Natural killer cell (primary cell): Measurements from ENCODE around the gene IFT27. TPM values are rescaled to one million over a fixed set of nuclear protein-coding genes. Genes with fewer than 3 reads are reported as not detected.

Source experiments
- ATAC-seq, 3 donors: fragments of 150-1000 bp in 2 of 3; fragments of 200-7000 bp in 1 of 3; cut with Tn5 transposase; 1 replicate in 1 of 3; 2 replicates in 2 of 3; pipeline ENCODE4 v1.10.0; 2021; ENCODE audit warnings: mild to moderate bottlenecking in 2 of 3, moderate library complexity in 2 of 3
- DNase-seq, 2 donors: peaks; one replicate each; pipeline versions ENCODE4 v3.0.0 to v3.0.0-alpha.2; 2013 to 2021; ENCODE audit warnings: mixed read lengths in 1 of 2
- H3K27ac ChIP-seq: one replicate; pipeline ENCODE4 v1.5.1; 2013; ENCODE audit warnings: mild to moderate bottlenecking, low read length
- H3K27me3 ChIP-seq: one replicate; pipeline ENCODE4 v1.6.1; 2013; ENCODE audit warnings: low read length; ENCODE audit not compliant: control insufficient read depth, insufficient read depth
- H3K36me3 ChIP-seq: one replicate; pipeline ENCODE4 v1.6.1; 2013; ENCODE audit warnings: low read length; ENCODE audit not compliant: control insufficient read depth, insufficient read depth
- H3K4me1 ChIP-seq: one replicate; pipeline ENCODE4 v1.6.1; 2013; ENCODE audit warnings: low read length; ENCODE audit not compliant: control insufficient read depth, insufficient read depth
- H3K4me3 ChIP-seq: one replicate; pipeline ENCODE4 v1.5.1; 2013; ENCODE audit warnings: low read length
- H3K9me3 ChIP-seq: one replicate; pipeline ENCODE4 v1.6.1; 2013; ENCODE audit warnings: low read length; ENCODE audit not compliant: control insufficient read depth, insufficient read depth
- H3K27ac Mint-ChIP-seq, 2 donors: one replicate each; pipeline ENCODE4 v1.8.0; 2022; ENCODE audit warnings: mild to moderate bottlenecking in 2 of 2, mixed read lengths in 2 of 2, moderate library complexity in 1 of 2
- H3K27me3 Mint-ChIP-seq, 2 donors: one replicate each; pipeline ENCODE4 v1.8.0; 2022; ENCODE audit warnings: low read depth in 2 of 2, mixed read lengths in 2 of 2
- H3K36me3 Mint-ChIP-seq: one replicate; pipeline ENCODE4 v1.8.0; 2022; ENCODE audit warnings: mixed read lengths
- H3K4me1 Mint-ChIP-seq, 2 donors: one replicate each; pipeline ENCODE4 v1.8.0; 2022; ENCODE audit warnings: mixed read lengths in 2 of 2
- H3K4me3 Mint-ChIP-seq: one replicate; pipeline ENCODE4 v1.8.0; 2022; ENCODE audit warnings: mild to moderate bottlenecking, moderate library complexity, mixed read lengths
- H3K9me3 Mint-ChIP-seq, 2 donors: one replicate each; pipeline ENCODE4 v1.8.0; 2022; ENCODE audit warnings: mixed read lengths in 2 of 2
- WGBS: methylation state at CpG from one replicate; pipeline ENCODE4 v1.1.7; 2013; ENCODE audit warnings: missing lambda C conversion rate; ENCODE audit not compliant: insufficient coverage; 5-methylcytosine and 5-hydroxymethylcytosine counted together
- intact Hi-C: fragments of 100-400 bp; cut with micrococcal nuclease; formaldehyde crosslinking; loops from one replicate; pipeline ENCODE4 v1.14.2; 2022
- total RNA-seq, 4 donors: library from RNA; stranded (reverse); fragments of 120-200 nt in 1 of 4; gene quantifications; one replicate each; pipeline versions ENCODE4 v1.2.3 to v1.2.4, GENCODE V29; 2013 to 2022
- TF ChIP-seq, protein P1 (sequence below): fragments of 200-600 bp; IDR thresholded peaks from one replicate; pipeline ENCODE4 v1.8.0; 2022; ENCODE audit warnings: antibody characterized with exemption

IFT27 gene
- total RNA-seq, 3 donors from 2014 or later (not counting 1 experiment from before 2014, with no cell fraction given): 16.5 to 30.1 (median 27.1) TPM

GRCh38 chr22:36758792-36759271, 17.1 kb downstream of the IFT27 start:
- Mint-ChIP-seq H3K27ac (no peak overlapping the region), H3K4me3 (no peak overlapping the region), H3K27me3 (peaks cover 0 to 8% of the 10 kb centered on the region in 2 donors), H3K9me3 (no peaks in the 10 kb centered on the region), H3K36me3 (no peaks in the 10 kb centered on the region), H3K4me1 (peaks cover 5 to 7% of the 10 kb centered on the region in 2 donors)
- TF ChIP-seq, protein P1, sequence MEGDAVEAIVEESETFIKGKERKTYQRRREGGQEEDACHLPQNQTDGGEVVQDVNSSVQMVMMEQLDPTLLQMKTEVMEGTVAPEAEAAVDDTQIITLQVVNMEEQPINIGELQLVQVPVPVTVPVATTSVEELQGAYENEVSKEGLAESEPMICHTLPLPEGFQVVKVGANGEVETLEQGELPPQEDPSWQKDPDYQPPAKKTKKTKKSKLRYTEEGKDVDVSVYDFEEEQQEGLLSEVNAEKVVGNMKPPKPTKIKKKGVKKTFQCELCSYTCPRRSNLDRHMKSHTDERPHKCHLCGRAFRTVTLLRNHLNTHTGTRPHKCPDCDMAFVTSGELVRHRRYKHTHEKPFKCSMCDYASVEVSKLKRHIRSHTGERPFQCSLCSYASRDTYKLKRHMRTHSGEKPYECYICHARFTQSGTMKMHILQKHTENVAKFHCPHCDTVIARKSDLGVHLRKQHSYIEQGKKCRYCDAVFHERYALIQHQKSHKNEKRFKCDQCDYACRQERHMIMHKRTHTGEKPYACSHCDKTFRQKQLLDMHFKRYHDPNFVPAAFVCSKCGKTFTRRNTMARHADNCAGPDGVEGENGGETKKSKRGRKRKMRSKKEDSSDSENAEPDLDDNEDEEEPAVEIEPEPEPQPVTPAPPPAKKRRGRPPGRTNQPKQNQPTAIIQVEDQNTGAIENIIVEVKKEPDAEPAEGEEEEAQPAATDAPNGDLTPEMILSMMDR: no peak
- no peak for DNase-seq
- Histone ChIP-seq H3K4me1 (no peaks in the 10 kb centered on the region), H3K9me3 (no peaks in the 10 kb centered on the region), H3K36me3 (peaks cover 2% of the 10 kb centered on the region), H3K4me3 (no peak overlapping the region), H3K27me3 (peaks cover 3% of the 10 kb centered on the region), H3K27ac (no peak overlapping the region)
- no peak for ATAC-seq
- intact Hi-C loops: no loop called here
- WGBS: 91% methylated on average over 15 of the region's 15 CpGs

- Mint-ChIP-seq H3K27ac (no peak overlapping the region), H3K4me3 (no peak overlapping the region), H3K4me1 (peaks cover 5 to 7% of the 10 kb centered on the region in 2 donors), H3K36me3 (no peaks in the 10 kb centered on the region), H3K27me3 (peaks cover 9 to 14% of the 10 kb centered on the region in 2 donors), H3K9me3 (no peaks in the 10 kb centered on the region)
- WGBS: 73% methylated on average over 18 of the region's 19 CpGs
- intact Hi-C loops: loop anchor here (1.0 kb wide), 1 partner anchor 221 kb away; no protein-coding TSS in a partner anchor
- no peak overlapping the region for H3K4me3 ChIP-seq
- peak; percentile 82 to 96 (median 91) for ATAC-seq
- TF ChIP-seq, protein P1: peak; percentile 74
- peaks cover 2% of the 10 kb centered on the region for H3K36me3 ChIP-seq
- DNase-seq: peak; percentile 67 to 80
- H3K9me3 ChIP-seq: no peaks in the 10 kb centered on the region
- H3K4me1 ChIP-seq: no peaks in the 10 kb centered on the region
- peaks cover 3% of the 10 kb centered on the region for H3K27me3 ChIP-seq
- H3K27ac ChIP-seq: no peak overlapping the region
Measured at GRCh38 chr22:36757668-36758211, 18.2 kb downstream of the IFT27 start.

DNA sequence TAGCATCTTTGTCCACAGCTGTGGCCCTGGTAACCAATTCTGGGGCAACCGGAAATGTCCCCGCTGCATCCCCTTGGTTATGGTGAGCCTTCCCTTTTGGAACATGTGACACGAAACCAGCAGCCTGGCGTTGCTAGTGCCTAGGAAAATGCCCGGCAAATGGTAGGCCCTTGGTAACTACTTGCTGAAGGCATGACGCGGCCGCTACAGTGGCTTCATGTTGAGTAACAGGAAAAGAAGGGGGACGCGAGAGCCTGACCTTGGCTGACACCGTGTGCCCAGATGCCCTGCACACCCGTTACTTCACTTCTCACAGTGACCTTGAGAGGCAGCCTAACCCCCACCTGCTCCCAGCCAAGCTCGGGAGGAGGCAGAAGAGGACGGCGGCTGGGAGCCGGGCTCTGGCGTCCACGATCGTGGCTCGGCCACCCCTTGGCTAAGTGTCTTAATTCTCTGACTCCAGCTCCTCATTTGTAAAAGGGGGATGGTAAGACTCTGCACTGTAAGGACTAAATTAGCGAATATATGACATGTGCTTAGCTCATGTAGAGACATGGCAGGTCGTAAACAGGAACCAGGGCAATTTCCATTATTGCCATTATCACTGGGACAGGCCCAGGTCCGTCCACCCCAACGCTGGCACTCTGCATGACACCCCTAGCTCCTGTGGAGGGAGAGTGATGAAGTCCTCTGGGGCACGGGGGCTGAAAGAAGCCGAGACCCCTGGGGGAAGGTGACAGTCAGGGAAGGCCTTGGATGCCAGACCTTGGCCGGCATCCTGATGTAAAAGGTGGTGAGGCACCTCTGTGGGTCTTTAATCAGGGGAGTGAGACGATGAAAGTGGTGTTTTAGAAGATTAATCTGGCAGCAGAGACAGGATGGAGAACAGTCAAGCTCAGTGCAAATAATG, 18.9 kb downstream of the IFT27 start:
- Mint-ChIP-seq H3K36me3 (no peaks in the 10 kb centered on the region), H3K4me3 (no peak overlapping the region), H3K9me3 (no peaks in the 10 kb centered on the region), H3K27me3 (peaks cover 15 to 18% of the 10 kb centered on the region in 2 donors), H3K27ac (no peak overlapping the region), H3K4me1 (peaks cover 5 to 7% of the 10 kb centered on the region in 2 donors)
- Histone ChIP-seq H3K27me3 (peaks cover 3% of the 10 kb centered on the region), H3K4me1 (no peaks in the 10 kb centered on the region), H3K9me3 (no peaks in the 10 kb centered on the region), H3K36me3 (no peaks in the 10 kb centered on the region), H3K4me3 (no peak overlapping the region), H3K27ac (no peak overlapping the region)
- WGBS: 64% methylated on average over 27 of the region's 28 CpGs
- DNase-seq (no peak), ATAC-seq (no peak)
- intact Hi-C loops: loop anchor here (1.0 kb wide), 1 partner anchor 221 kb away; no protein-coding TSS in a partner anchor
- TF ChIP-seq, protein P1: no peak
